ENCODE data around the gene HYI. TPM values are rescaled to one million over a fixed set of nuclear protein-coding genes. Genes with fewer than 3 reads are reported as not detected.

HYI gene
- total RNA-seq, 4 donors from 2014 or later = 7.4 to 13.4 (median 10.7) TPM

- Histone ChIP-seq H3K27me3 (no peaks in the 10 kb centered on the region), H3K4me1 (peaks cover 4 to 14% of the 10 kb centered on the region in 2 donors), H3K27ac (no peak overlapping the region), H3K4me3 (no peak overlapping the region), H3K9me3 (no peaks in the 10 kb centered on the region), H3K36me3 (peaks cover 0 to 61% of the 10 kb centered on the region in 2 donors)
- ATAC-seq = no peak
- DNase-seq = no peak
- in situ Hi-C loops (cut with MboI; ENCODE audit: low sequenced_read_pairs in 4 of 4) = no loop called here
- intact Hi-C loops (cut with DNase I; ENCODE audit: low total_unique reads) = loop anchor here (5.0 kb wide), 1 partner anchor 83 kb away; the partner anchor contains the start of gene ELOVL1
- TF ChIP-seq POLR2A (IDR thresholded peaks at IDR 0.05) = no peak
- TF ChIP-seq CTCF (IDR thresholded peaks at IDR 0.05 in 4 of 5, conservative IDR thresholded peaks at IDR 0.05 in 1 of 5) = no peak
Measured at GRCh38 chr1:43450251-43450941, 3.3 kb downstream of the HYI start.

GRCh38 chr1:43449708-43450069, 4.0 kb downstream of the HYI start:
- Histone ChIP-seq H3K4me3 (no peak overlapping the region), H3K4me1 (peaks cover 2 to 11% of the 10 kb centered on the region in 2 donors), H3K27me3 (no peaks in the 10 kb centered on the region), H3K36me3 (peaks cover 0 to 68% of the 10 kb centered on the region in 2 donors), H3K9me3 (no peaks in the 10 kb centered on the region), H3K27ac (no peak overlapping the region)
- in situ Hi-C loops (cut with MboI; ENCODE audit: low sequenced_read_pairs in 4 of 4) (no loop called here), intact Hi-C loops (cut with DNase I; ENCODE audit: low total_unique reads) (loop anchor here (5.0 kb wide), 1 partner anchor 82 kb away; the partner anchor contains the start of gene ELOVL1)
- ATAC-seq = no peak
- DNase-seq = no peak
- no peak for TF ChIP-seq POLR2A (IDR thresholded peaks at IDR 0.05)
- TF ChIP-seq CTCF (IDR thresholded peaks at IDR 0.05 in 4 of 5, conservative IDR thresholded peaks at IDR 0.05 in 1 of 5) = no peak

- intact Hi-C loops (cut with DNase I; ENCODE audit: low total_unique reads) (no loop called here), in situ Hi-C loops (cut with MboI; ENCODE audit: low sequenced_read_pairs in 4 of 4) (no loop called here)
- Histone ChIP-seq H3K4me1 (peaks cover 0 to 6% of the 10 kb centered on the region in 2 donors), H3K27me3 (no peaks in the 10 kb centered on the region), H3K36me3 (peaks cover 0 to 72% of the 10 kb centered on the region in 2 donors), H3K4me3 (no peak overlapping the region), H3K27ac (no peak overlapping the region), H3K9me3 (no peaks in the 10 kb centered on the region)
- DNase-seq (no peak), ATAC-seq (no peak)
- TF ChIP-seq POLR2A (IDR thresholded peaks at IDR 0.05) (no peak), CTCF (IDR thresholded peaks at IDR 0.05 in 4 of 5, conservative IDR thresholded peaks at IDR 0.05 in 1 of 5) (no peak)
Measured at GRCh38 chr1:43448955-43449707, 4.6 kb downstream of the HYI start.

- Histone ChIP-seq H3K27ac (peak overlapping the region in 1 of 4 donors; percentile 13), H3K27me3 (no peaks in the 10 kb centered on the region), H3K4me3 (no peak overlapping the region), H3K9me3 (no peaks in the 10 kb centered on the region), H3K4me1 (peaks cover 0 to 3% of the 10 kb centered on the region in 2 donors), H3K36me3 (peaks cover 0 to 82% of the 10 kb centered on the region in 2 donors)
- DNase-seq = no peak
- no peak for TF ChIP-seq POLR2A (IDR thresholded peaks at IDR 0.05)
- TF ChIP-seq CTCF (IDR thresholded peaks at IDR 0.05 in 4 of 5, conservative IDR thresholded peaks at IDR 0.05 in 1 of 5) = no peak
- intact Hi-C loops (cut with DNase I; ENCODE audit: low total_unique reads) = no loop called here
- no peak for ATAC-seq
- in situ Hi-C loops (cut with MboI; ENCODE audit: low sequenced_read_pairs in 4 of 4) = no loop called here
Measured at GRCh38 chr1:43447891-43448708, 5.6 kb downstream of the HYI start.
